ENCODE measurements around the gene BRINP3.
"Not testable (repeated sequence)": the region's sequence is repeated elsewhere in the genome, so short reads cannot be mapped to it uniquely, and the experiment has no call there.

Gene BRINP3

DNA sequence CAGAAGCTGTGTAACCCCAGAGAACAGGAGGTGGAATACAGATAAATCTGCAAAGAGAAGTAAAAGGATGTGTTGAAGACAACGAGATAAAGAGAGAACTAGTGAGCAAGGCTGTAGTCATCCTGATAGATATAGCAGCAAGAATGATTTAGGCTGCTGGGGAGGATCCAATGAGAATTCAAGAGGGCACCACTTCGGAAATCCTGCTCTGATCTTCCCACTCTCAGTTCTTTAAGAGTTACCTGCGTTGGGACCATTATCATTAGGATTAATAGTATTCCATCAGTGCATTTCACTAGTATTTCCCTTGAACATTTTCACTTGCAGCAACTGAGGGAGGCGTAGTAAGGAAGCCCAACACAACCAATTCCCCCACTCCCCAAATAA lies at the start of gene BRINP3:
BRINP3 (minus strand) TSS at position 103 of the 387 bp plus-strand sequence.
- Mint-ChIP-seq H3K4me3 (no peak within 1 kb of the TSS), H3K27ac (no peak within 1 kb of the TSS)
- DNase-seq = no peak

DNA sequence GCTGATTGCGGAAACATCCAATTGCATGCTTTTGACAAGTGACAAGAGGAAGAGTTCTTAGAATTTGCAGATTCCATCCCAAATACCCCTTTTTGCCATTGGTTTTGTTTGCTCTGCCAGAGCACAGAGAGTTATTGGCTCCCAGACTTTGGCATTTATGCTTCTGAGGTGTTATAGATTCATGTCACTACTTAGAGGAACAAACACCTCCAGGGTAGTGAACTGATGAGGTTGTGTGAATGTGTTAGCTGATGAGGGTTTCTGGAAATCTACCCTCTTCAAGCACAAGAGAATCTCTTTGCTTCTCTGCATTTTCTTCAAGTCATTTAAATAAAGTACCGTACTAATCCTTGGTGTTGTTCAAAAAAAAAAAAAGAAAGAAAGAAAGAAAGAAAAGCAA lies 33.9 kb upstream of the BRINP3 start:
- Mint-ChIP-seq H3K27me3 (no peaks in the 10 kb centered on the region), H3K4me1 (no peaks in the 10 kb centered on the region), H3K36me3 (no peaks in the 10 kb centered on the region), H3K27ac (no peak overlapping the region), H3K9me3 (peaks cover 2% of the 10 kb centered on the region), H3K4me3 (no peak overlapping the region)
- no peak for DNase-seq
- CTCF ChIA-PET = no interaction called here

More for the DNA sequence above, at the start of gene BRINP3:
- Mint-ChIP-seq H3K9me3 (no peaks in the 10 kb centered on the region), H3K4me1 (no peaks in the 10 kb centered on the region), H3K36me3 (no peaks in the 10 kb centered on the region), H3K27me3 (peaks cover 31% of the 10 kb centered on the region)
- CTCF ChIA-PET = no interaction called here

DNA sequence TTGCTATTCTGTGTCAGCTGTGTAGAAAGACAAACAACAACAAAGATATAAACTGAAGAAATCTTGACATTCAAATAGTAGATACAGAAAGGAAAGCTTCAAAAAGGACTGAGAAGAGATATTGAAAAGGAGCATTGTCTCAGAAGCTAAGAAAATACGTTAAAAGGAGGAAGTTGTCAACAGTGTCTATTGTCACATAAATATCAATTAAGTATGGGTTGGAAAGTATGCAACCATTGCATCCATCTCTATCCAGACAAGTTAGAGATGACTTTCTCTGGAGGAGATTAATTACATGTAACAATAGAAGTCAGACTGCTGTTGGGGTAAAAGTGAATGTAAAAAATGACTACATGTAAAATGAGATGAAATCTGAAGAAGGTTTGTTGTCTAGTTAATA lies 29.7 kb upstream of the BRINP3 start:
- CTCF ChIA-PET = no interaction called here
- no peaks in the 10 kb centered on the region for H3K36me3 Mint-ChIP-seq
- H3K4me1 Mint-ChIP-seq = no peaks in the 10 kb centered on the region
- no peak for DNase-seq
- H3K9me3 Mint-ChIP-seq = peaks cover 13% of the 10 kb centered on the region
- no peak overlapping the region for H3K4me3 Mint-ChIP-seq
- no peak overlapping the region for H3K27ac Mint-ChIP-seq
- no peaks in the 10 kb centered on the region for H3K27me3 Mint-ChIP-seq

DNA sequence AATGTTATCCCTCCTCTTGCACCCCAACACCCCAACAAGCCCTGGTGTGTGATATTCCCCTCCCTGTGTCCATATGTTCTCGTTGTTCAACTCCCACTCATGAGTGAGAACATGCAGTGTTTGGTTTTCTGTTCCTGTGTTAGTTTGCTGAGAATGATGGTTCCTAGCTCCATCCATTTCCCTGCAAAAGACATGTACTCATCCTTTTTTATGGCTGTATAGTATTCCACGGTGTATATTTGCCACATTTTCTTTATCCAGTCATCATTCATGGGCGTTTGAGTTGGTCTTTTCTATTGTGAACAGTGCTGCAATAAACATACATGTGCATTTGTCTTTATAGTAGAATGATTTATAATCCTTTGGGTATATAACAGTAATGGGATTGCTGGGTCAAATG lies 26.9 kb upstream of the BRINP3 start:
- H3K4me3 Mint-ChIP-seq, H3K27ac Mint-ChIP-seq, DNase-seq, CTCF ChIA-PET, H3K4me1 Mint-ChIP-seq, H3K36me3 Mint-ChIP-seq, H3K27me3 Mint-ChIP-seq: not testable (repeated sequence)
- peaks cover 13% of the 10 kb centered on the region for H3K9me3 Mint-ChIP-seq

DNA sequence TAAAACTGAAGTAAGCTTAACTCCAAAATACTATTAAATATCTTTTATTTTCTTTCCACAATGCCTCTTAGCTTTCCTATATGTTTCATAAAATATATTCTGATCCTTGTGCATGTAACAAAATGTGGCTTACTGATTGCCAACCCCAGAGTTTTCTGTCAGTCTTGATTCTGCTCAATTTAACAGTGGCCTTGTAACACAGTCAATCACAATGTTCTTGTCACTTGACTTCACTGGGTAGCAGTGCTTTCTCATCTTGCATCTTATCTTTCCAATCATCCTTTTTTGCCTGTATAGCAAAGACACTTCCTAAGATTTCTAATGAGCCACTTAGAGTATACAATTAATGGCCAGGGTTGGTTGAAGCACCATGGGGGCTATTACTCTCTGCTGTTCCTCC lies 19.9 kb upstream of the BRINP3 start:
- CTCF ChIA-PET = no interaction called here
- Mint-ChIP-seq H3K4me3 (no peak overlapping the region), H3K27ac (no peak overlapping the region), H3K4me1 (no peaks in the 10 kb centered on the region), H3K9me3 (peaks cover 3% of the 10 kb centered on the region), H3K27me3 (no peaks in the 10 kb centered on the region), H3K36me3 (no peaks in the 10 kb centered on the region)
- DNase-seq = no peak

DNA sequence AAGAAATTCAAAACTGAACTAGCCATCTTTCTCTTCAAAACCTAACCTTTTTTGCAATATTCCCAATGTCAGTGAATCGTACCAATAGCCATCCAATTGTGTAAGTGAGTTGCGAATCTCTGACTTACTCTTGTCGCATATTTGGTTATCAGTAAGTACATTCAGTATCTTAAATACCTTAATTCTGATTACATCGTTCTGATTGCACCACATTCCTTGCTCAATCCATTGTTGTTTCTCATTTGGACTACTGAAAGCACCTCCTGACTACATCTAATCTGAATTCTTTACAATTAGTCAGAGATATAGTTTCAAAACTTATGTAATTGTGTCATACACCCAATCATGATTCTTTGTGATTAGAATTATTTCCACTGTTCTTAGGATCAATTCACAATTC lies 16.8 kb upstream of the BRINP3 start:
- CTCF ChIA-PET = no interaction called here
- no peak overlapping the region for H3K27ac Mint-ChIP-seq
- H3K9me3 Mint-ChIP-seq = peaks cover 3% of the 10 kb centered on the region
- H3K4me1 Mint-ChIP-seq = no peaks in the 10 kb centered on the region
- H3K4me3 Mint-ChIP-seq = no peak overlapping the region
- H3K36me3 Mint-ChIP-seq = no peaks in the 10 kb centered on the region
- no peak for DNase-seq
- no peaks in the 10 kb centered on the region for H3K27me3 Mint-ChIP-seq

DNA sequence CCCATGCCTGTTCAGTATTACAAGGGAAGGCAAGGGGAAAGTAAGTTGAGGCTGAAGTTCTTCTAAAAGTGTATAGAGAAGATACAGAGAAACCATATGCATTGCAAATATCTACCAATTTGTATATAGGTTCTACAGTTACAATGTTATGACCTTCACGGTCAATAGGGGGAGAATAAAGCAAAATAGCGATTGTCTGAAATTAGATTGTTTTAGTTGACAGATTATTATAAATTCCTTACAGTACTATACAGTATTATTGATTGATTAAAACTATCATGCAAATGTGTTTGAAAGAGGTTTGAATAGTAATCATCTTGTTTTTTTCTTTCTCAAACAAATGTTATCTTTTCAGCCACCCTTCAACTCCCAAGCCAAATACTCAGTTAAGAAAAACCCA lies 13.7 kb upstream of the BRINP3 start:
- H3K27me3 Mint-ChIP-seq = no peaks in the 10 kb centered on the region
- no peaks in the 10 kb centered on the region for H3K4me1 Mint-ChIP-seq
- no peak overlapping the region for H3K27ac Mint-ChIP-seq
- CTCF ChIA-PET = no interaction called here
- DNase-seq = no peak
- no peaks in the 10 kb centered on the region for H3K36me3 Mint-ChIP-seq
- H3K4me3 Mint-ChIP-seq = no peak overlapping the region
- H3K9me3 Mint-ChIP-seq = peaks cover 2% of the 10 kb centered on the region

DNA sequence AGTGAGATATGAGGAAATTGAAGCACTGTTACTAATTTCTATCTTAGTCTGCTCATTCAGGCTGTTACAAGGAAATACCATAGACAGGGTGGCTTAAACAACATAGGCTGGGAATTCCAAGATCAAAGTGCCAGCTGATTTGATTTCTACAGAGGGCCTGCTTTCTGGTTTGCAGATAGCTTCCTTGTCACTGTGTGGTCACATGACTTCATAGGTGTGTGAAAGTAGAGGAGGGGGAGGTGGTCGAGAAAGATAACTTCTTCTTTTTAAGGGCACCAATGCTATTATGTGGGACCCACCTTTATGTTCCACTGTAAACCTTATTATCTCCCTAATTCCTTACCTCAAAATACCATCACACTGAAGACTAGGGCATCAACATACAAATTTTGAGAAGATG lies 6.4 kb upstream of the BRINP3 start:
- no peak for DNase-seq
- CTCF ChIA-PET = no interaction called here
- H3K4me1 Mint-ChIP-seq = no peaks in the 10 kb centered on the region
- H3K9me3 Mint-ChIP-seq = no peaks in the 10 kb centered on the region
- H3K4me3 Mint-ChIP-seq = no peak overlapping the region
- H3K27ac Mint-ChIP-seq = no peak overlapping the region
- no peaks in the 10 kb centered on the region for H3K27me3 Mint-ChIP-seq
- H3K36me3 Mint-ChIP-seq = no peaks in the 10 kb centered on the region

DNA sequence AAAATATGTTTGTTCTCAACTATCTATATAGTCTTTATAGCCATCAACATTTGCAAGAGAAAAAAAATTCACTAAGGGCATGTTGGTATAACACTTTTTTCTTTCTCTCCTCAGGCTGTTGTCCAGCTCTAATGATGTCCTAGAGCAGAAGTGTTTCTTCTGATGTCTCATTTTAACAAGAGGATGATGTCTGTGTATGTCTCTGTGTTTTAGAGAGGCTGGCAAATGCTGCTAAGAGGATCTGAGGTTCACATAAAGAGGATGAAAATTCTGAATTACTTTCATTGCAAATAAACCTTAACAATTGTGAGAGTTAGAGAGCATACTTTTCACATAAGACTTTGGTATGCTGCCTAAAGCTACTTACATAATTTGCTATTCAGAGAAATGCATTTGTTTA lies 2.6 kb upstream of the BRINP3 start:
- CTCF ChIA-PET = no interaction called here
- H3K36me3 Mint-ChIP-seq = no peaks in the 10 kb centered on the region
- H3K4me1 Mint-ChIP-seq = no peaks in the 10 kb centered on the region
- no peaks in the 10 kb centered on the region for H3K9me3 Mint-ChIP-seq
- no peak for DNase-seq
- peaks cover 25% of the 10 kb centered on the region for H3K27me3 Mint-ChIP-seq
- H3K4me3 Mint-ChIP-seq = no peak overlapping the region
- no peak overlapping the region for H3K27ac Mint-ChIP-seq

DNA sequence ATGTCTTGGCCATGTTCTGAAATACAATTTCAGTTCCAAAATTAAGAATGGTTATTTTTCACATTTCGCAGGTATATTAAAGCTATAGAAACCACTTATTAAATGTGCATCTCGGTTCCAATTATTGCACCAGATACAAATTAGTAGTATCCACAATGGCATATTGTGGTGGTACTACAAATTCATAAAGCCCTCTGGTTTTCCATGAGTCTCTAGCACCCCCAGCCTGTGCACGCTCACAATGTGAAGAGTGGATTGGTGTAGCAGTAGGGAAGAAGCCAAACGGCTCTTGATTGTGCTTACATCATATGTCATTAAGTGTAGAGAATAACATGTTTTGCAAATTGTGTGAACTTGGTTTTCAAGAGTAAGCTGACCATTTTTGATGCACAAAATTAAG lies 1.9 kb upstream of the BRINP3 start:
- Mint-ChIP-seq H3K4me1 (no peaks in the 10 kb centered on the region), H3K27me3 (peaks cover 30% of the 10 kb centered on the region), H3K4me3 (no peak overlapping the region), H3K9me3 (no peaks in the 10 kb centered on the region), H3K27ac (no peak overlapping the region), H3K36me3 (no peaks in the 10 kb centered on the region)
- CTCF ChIA-PET = no interaction called here
- DNase-seq = no peak

DNA sequence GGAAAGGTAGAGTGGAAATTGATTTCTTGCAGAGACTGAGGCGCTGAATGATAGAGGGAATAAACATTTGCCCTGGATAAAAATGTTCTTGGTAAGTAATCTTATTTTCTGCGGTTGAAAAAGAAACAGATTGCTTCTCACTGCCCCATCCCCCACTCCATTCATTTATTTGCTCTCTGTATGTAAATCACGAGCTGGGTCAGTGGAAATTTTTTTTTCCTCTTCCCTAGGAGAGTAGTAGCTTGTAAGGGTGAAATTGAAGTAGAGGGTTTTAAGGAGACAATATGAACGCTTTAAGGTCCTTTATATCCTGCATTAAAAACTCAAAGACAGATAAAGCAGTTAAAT lies 1.4 kb upstream of the BRINP3 start:
- Mint-ChIP-seq H3K27ac (no peak overlapping the region), H3K36me3 (no peaks in the 10 kb centered on the region), H3K9me3 (no peaks in the 10 kb centered on the region), H3K4me1 (no peaks in the 10 kb centered on the region), H3K4me3 (no peak overlapping the region), H3K27me3 (peaks cover 31% of the 10 kb centered on the region)
- CTCF ChIA-PET = no interaction called here
- DNase-seq = no peak

DNA sequence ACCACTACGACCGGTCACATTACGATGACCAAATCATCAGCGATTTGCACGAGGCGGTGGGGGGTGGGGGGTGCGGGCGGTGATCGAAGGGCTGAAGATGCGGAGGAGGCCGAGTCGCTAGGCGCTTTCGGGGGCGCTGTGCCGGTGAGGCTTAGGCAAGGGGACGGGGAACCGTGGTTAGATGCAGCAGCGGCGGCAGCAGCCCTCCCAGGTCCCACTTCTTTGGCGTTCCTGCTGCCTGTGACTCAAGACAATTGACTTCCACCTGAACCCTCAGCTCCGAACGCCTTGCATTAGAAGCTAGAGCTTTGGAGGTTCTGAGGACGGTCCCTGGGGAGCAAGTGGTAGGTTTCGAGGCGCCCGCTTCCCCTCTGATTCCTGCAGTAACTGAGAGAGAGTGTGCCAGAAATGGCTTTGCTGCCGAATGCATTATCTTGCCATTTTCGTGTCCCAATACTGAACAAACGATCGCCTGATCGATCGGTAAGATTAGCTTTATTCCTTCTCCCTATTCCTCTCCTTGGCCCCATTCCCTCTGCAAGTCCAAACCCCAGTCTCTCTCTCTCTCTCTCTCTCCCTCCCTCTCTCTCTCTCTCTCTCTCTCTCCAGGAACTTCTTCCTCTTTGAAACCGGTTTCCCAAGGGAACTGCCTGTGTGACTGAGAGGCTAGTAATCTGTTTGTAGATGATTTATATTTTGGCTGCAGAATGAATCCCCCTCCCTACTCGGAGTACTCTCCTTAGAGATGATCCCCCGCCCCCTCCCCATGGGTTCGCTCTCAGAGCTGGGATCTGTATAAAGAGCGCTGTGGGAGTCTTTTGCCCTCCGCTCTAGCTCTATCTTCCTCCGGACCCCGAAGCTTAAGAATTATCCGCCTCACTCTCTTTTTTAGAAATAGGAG lies 735 bp upstream of the BRINP3 start:
- CTCF ChIA-PET = no interaction called here
- Mint-ChIP-seq H3K4me3 (no peak overlapping the region), H3K4me1 (no peaks in the 10 kb centered on the region), H3K36me3 (no peaks in the 10 kb centered on the region), H3K27ac (no peak overlapping the region), H3K9me3 (no peaks in the 10 kb centered on the region), H3K27me3 (peaks cover 31% of the 10 kb centered on the region)
- DNase-seq = no peak

DNA sequence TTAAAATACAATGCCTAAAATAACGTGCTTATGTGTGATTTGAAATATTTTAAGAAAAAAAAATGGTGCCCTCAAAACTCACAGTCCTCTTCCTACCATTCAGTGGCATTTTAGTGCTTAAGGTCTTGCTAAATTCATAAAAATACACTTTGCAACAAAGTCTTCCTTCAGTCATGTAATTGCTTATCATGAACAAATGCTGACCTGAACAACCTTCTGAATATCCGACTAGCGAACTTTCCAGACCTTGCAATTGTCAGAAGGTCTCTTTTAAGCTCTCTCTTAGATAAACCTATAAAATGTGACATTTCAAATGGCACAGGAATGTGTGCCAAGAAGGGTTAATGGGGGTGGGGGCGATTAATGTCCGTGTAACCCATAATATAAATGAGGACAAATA lies 858 bp downstream of the BRINP3 start:
- no peak for DNase-seq
- H3K4me3 Mint-ChIP-seq = no peak overlapping the region
- no peaks in the 10 kb centered on the region for H3K36me3 Mint-ChIP-seq
- CTCF ChIA-PET = no interaction called here
- peaks cover 31% of the 10 kb centered on the region for H3K27me3 Mint-ChIP-seq
- H3K27ac Mint-ChIP-seq = no peak overlapping the region
- H3K9me3 Mint-ChIP-seq = no peaks in the 10 kb centered on the region
- no peaks in the 10 kb centered on the region for H3K4me1 Mint-ChIP-seq

DNA sequence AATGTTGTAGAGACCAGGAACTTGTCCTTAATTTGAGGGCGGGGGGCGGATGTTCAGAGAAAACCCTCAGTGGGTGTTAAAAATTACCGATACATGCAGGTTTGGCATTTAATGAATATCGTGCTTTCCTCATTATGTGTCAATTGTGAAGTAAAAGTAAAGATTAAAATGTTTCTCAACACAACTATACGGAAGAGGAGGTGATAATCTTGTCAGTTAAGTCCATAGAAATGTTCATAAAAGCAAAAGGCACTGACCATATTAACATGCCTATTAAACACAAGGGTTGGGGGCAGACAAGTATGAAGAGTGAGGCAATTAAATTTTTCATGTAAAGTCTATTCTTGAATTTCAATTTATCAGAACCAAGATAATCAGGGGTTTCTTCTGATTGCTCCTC lies 1.3 kb downstream of the BRINP3 start:
- CTCF ChIA-PET = no interaction called here
- peaks cover 31% of the 10 kb centered on the region for H3K27me3 Mint-ChIP-seq
- no peaks in the 10 kb centered on the region for H3K4me1 Mint-ChIP-seq
- no peaks in the 10 kb centered on the region for H3K9me3 Mint-ChIP-seq
- no peak overlapping the region for H3K27ac Mint-ChIP-seq
- no peak for DNase-seq
- no peak overlapping the region for H3K4me3 Mint-ChIP-seq
- no peaks in the 10 kb centered on the region for H3K36me3 Mint-ChIP-seq

DNA sequence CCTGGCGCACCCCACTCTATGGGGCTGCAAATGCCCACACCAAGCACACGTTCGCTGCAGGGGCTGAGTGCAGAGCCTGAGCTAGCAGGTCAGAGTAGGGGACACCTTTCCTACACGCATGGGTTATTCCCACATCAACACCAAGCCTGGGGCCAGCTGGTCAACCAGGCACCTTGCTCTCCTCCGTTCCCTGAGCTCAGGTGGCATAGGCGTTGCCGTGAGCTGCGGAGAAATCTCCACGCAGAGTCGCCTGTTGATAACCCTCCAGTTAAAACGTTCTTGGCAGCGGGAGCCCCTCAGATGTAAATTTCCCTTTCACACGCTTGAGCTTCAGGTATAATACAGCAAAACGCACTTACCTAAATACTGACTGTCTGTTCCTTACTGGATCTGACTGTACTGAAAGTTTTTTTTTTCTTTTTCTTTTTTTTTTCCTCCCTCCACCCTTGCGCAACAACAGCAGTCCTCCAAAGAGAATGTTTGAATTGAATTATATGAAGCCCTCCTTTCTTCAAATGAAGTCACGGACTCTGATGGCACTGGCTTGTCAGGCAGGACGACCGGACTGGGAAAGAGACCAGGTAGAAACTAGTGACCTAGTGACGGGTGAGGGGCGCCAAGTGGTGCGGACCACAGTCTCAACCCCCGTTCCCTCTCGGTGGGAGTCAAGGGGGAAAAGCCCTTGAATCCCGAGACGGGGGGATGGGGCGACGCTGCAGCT lies 2.1 kb downstream of the BRINP3 start:
- H3K27me3 Mint-ChIP-seq = peaks cover 31% of the 10 kb centered on the region
- no peaks in the 10 kb centered on the region for H3K36me3 Mint-ChIP-seq
- H3K4me3 Mint-ChIP-seq = no peak overlapping the region
- CTCF ChIA-PET = no interaction called here
- no peak overlapping the region for H3K27ac Mint-ChIP-seq
- no peaks in the 10 kb centered on the region for H3K4me1 Mint-ChIP-seq
- H3K9me3 Mint-ChIP-seq = no peaks in the 10 kb centered on the region
- no peak for DNase-seq
